Measurements from ENCODE around the gene NUP214.
"Not testable (repeated sequence)": the region's sequence is repeated elsewhere in the genome, so short reads cannot be mapped to it uniquely, and the experiment has no call there.

NUP214 gene

GRCh38 chr9:131201856-131202255, 76.5 kb downstream of the NUP214 start:
- no peak overlapping the region for H3K4me3 ChIP-seq (ENCODE audit: low read depth, low read length)
- H3K4me1 ChIP-seq (ENCODE audit: control insufficient read depth, insufficient read depth, low read length), result peaks cover 22% of the 10 kb centered on the region
- no peak overlapping the region for H3K9ac ChIP-seq (ENCODE audit: low read depth, low read length)
- H3K27ac ChIP-seq (ENCODE audit: low read depth, low read length), result no peak overlapping the region
- H3K27me3 ChIP-seq (ENCODE audit: control insufficient read depth, insufficient read depth, low read length), result no peaks in the 10 kb centered on the region
- H3K9me3 ChIP-seq (ENCODE audit: control insufficient read depth, insufficient read depth, low read length), result no peaks in the 10 kb centered on the region
- peaks cover 66% of the 10 kb centered on the region for H3K36me3 ChIP-seq (ENCODE audit: control insufficient read depth, insufficient read depth, low read length)

- H3K27ac ChIP-seq (ENCODE audit: low read depth, low read length), result peak overlapping the region; percentile 63
- H3K9me3 ChIP-seq (ENCODE audit: control insufficient read depth, insufficient read depth, low read length), result no peaks in the 10 kb centered on the region
These were observed 78.2 kb downstream of the NUP214 start for GRCh38 chr9:131203431-131204218.

GRCh38 chr9:131204285-131204684, 78.9 kb downstream of the NUP214 start:
- H3K36me3 ChIP-seq (ENCODE audit: control insufficient read depth, insufficient read depth, low read length), result peaks cover 51% of the 10 kb centered on the region

More at GRCh38 chr9:131203431-131204218, 78.2 kb downstream of the NUP214 start:
- Histone ChIP-seq H3K36me3 (ENCODE audit: control insufficient read depth, insufficient read depth, low read length) (peaks cover 58% of the 10 kb centered on the region), H3K9ac (ENCODE audit: low read depth, low read length) (no peak overlapping the region), H3K4me1 (ENCODE audit: control insufficient read depth, insufficient read depth, low read length) (peaks cover 22% of the 10 kb centered on the region), H3K4me3 (ENCODE audit: low read depth, low read length) (peak overlapping the region; percentile 2; the same call in 1 of the 2 replicates), H3K27me3 (ENCODE audit: control insufficient read depth, insufficient read depth, low read length) (no peaks in the 10 kb centered on the region)

GRCh38 chr9:131206495-131206894, 81.1 kb downstream of the NUP214 start:
- Histone ChIP-seq H3K9me3 (ENCODE audit: control insufficient read depth, insufficient read depth, low read length) (no peaks in the 10 kb centered on the region), H3K4me1 (ENCODE audit: control insufficient read depth, insufficient read depth, low read length) (peaks cover 22% of the 10 kb centered on the region), H3K27me3 (ENCODE audit: control insufficient read depth, insufficient read depth, low read length) (no peaks in the 10 kb centered on the region), H3K4me3 (ENCODE audit: low read depth, low read length) (no peak overlapping the region), H3K27ac (ENCODE audit: low read depth, low read length) (no peak overlapping the region), H3K9ac (ENCODE audit: low read depth, low read length) (no peak overlapping the region), H3K36me3 (ENCODE audit: control insufficient read depth, insufficient read depth, low read length) (peaks cover 43% of the 10 kb centered on the region)

More at GRCh38 chr9:131204285-131204684, 78.9 kb downstream of the NUP214 start:
- Histone ChIP-seq H3K9ac (ENCODE audit: low read depth, low read length) (no peak overlapping the region), H3K4me1 (ENCODE audit: control insufficient read depth, insufficient read depth, low read length) (peaks cover 22% of the 10 kb centered on the region), H3K4me3 (ENCODE audit: low read depth, low read length) (peak overlapping the region; percentile 2), H3K27ac (ENCODE audit: low read depth, low read length) (peak overlapping the region; percentile 63), H3K9me3 (ENCODE audit: control insufficient read depth, insufficient read depth, low read length) (no peaks in the 10 kb centered on the region), H3K27me3 (ENCODE audit: control insufficient read depth, insufficient read depth, low read length) (no peaks in the 10 kb centered on the region)

- H3K4me3 ChIP-seq (ENCODE audit: low read depth, low read length); H3K27me3 ChIP-seq (ENCODE audit: control insufficient read depth, insufficient read depth, low read length); H3K9me3 ChIP-seq (ENCODE audit: control insufficient read depth, insufficient read depth, low read length); H3K27ac ChIP-seq (ENCODE audit: low read depth, low read length); H3K9ac ChIP-seq (ENCODE audit: low read depth, low read length); H3K4me1 ChIP-seq (ENCODE audit: control insufficient read depth, insufficient read depth, low read length): not testable (repeated sequence)
- peaks cover 23% of the 10 kb centered on the region for H3K36me3 ChIP-seq (ENCODE audit: control insufficient read depth, insufficient read depth, low read length)
These were observed 86.5 kb downstream of the NUP214 start for GRCh38 chr9:131211920-131212319.

- H3K9ac ChIP-seq (ENCODE audit: low read depth, low read length), result no peak overlapping the region
- H3K36me3 ChIP-seq (ENCODE audit: control insufficient read depth, insufficient read depth, low read length), result peaks cover 31% of the 10 kb centered on the region
- H3K27ac ChIP-seq (ENCODE audit: low read depth, low read length), result no peak overlapping the region
- no peak overlapping the region for H3K4me3 ChIP-seq (ENCODE audit: low read depth, low read length)
- H3K9me3 ChIP-seq (ENCODE audit: control insufficient read depth, insufficient read depth, low read length), result no peaks in the 10 kb centered on the region
- no peaks in the 10 kb centered on the region for H3K4me1 ChIP-seq (ENCODE audit: control insufficient read depth, insufficient read depth, low read length)
- no peaks in the 10 kb centered on the region for H3K27me3 ChIP-seq (ENCODE audit: control insufficient read depth, insufficient read depth, low read length)
These were observed 89.0 kb downstream of the NUP214 start for GRCh38 chr9:131214286-131214856.

- H3K9ac ChIP-seq (ENCODE audit: low read depth, low read length), result no peak overlapping the region
- no peaks in the 10 kb centered on the region for H3K9me3 ChIP-seq (ENCODE audit: control insufficient read depth, insufficient read depth, low read length)
- H3K36me3 ChIP-seq (ENCODE audit: control insufficient read depth, insufficient read depth, low read length), result peaks cover 29% of the 10 kb centered on the region
- no peak overlapping the region for H3K27ac ChIP-seq (ENCODE audit: low read depth, low read length)
- H3K4me3 ChIP-seq (ENCODE audit: low read depth, low read length), result no peak overlapping the region
- no peaks in the 10 kb centered on the region for H3K27me3 ChIP-seq (ENCODE audit: control insufficient read depth, insufficient read depth, low read length)
- peaks cover 4% of the 10 kb centered on the region; the same call in 1 of the 2 replicates for H3K4me1 ChIP-seq (ENCODE audit: control insufficient read depth, insufficient read depth, low read length)
These were observed 89.5 kb downstream of the NUP214 start for GRCh38 chr9:131214876-131215275.

- no peak overlapping the region for H3K4me3 ChIP-seq (ENCODE audit: low read depth, low read length)
- peaks cover 16% of the 10 kb centered on the region for H3K4me1 ChIP-seq (ENCODE audit: control insufficient read depth, insufficient read depth, low read length)
- H3K36me3 ChIP-seq (ENCODE audit: control insufficient read depth, insufficient read depth, low read length), result peaks cover 24% of the 10 kb centered on the region
These were observed 91.4 kb downstream of the NUP214 start for GRCh38 chr9:131216806-131217205.

GRCh38 chr9:131217331-131218031, 92.1 kb downstream of the NUP214 start:
- peaks cover 24% of the 10 kb centered on the region for H3K36me3 ChIP-seq (ENCODE audit: control insufficient read depth, insufficient read depth, low read length)
- no peak overlapping the region for H3K9ac ChIP-seq (ENCODE audit: low read depth, low read length)
- no peak overlapping the region for H3K4me3 ChIP-seq (ENCODE audit: low read depth, low read length)
- H3K27ac ChIP-seq (ENCODE audit: low read depth, low read length), result no peak overlapping the region
- peaks cover 16% of the 10 kb centered on the region for H3K4me1 ChIP-seq (ENCODE audit: control insufficient read depth, insufficient read depth, low read length)
- no peaks in the 10 kb centered on the region for H3K9me3 ChIP-seq (ENCODE audit: control insufficient read depth, insufficient read depth, low read length)
- H3K27me3 ChIP-seq (ENCODE audit: control insufficient read depth, insufficient read depth, low read length), result no peaks in the 10 kb centered on the region

More at GRCh38 chr9:131216806-131217205, 91.4 kb downstream of the NUP214 start:
- Histone ChIP-seq H3K9me3 (ENCODE audit: control insufficient read depth, insufficient read depth, low read length) (no peaks in the 10 kb centered on the region), H3K27me3 (ENCODE audit: control insufficient read depth, insufficient read depth, low read length) (no peaks in the 10 kb centered on the region), H3K27ac (ENCODE audit: low read depth, low read length) (no peak overlapping the region), H3K9ac (ENCODE audit: low read depth, low read length) (no peak overlapping the region)

- Histone ChIP-seq H3K4me1 (ENCODE audit: control insufficient read depth, insufficient read depth, low read length) (peaks cover 16% of the 10 kb centered on the region), H3K27me3 (ENCODE audit: control insufficient read depth, insufficient read depth, low read length) (no peaks in the 10 kb centered on the region), H3K9me3 (ENCODE audit: control insufficient read depth, insufficient read depth, low read length) (no peaks in the 10 kb centered on the region), H3K9ac (ENCODE audit: low read depth, low read length) (no peak overlapping the region), H3K4me3 (ENCODE audit: low read depth, low read length) (no peak overlapping the region), H3K36me3 (ENCODE audit: control insufficient read depth, insufficient read depth, low read length) (peaks cover 28% of the 10 kb centered on the region), H3K27ac (ENCODE audit: low read depth, low read length) (no peak overlapping the region)
These were observed 93.0 kb downstream of the NUP214 start for GRCh38 chr9:131218370-131218769.

- peak overlapping the region; percentile 44 for H3K27ac ChIP-seq (ENCODE audit: low read depth, low read length)
- no peak overlapping the region for H3K4me3 ChIP-seq (ENCODE audit: low read depth, low read length)
- no peaks in the 10 kb centered on the region for H3K9me3 ChIP-seq (ENCODE audit: control insufficient read depth, insufficient read depth, low read length)
- H3K27me3 ChIP-seq (ENCODE audit: control insufficient read depth, insufficient read depth, low read length), result no peaks in the 10 kb centered on the region
- no peak overlapping the region for H3K9ac ChIP-seq (ENCODE audit: low read depth, low read length)
- H3K4me1 ChIP-seq (ENCODE audit: control insufficient read depth, insufficient read depth, low read length), result peaks cover 16% of the 10 kb centered on the region
- peaks cover 31% of the 10 kb centered on the region for H3K36me3 ChIP-seq (ENCODE audit: control insufficient read depth, insufficient read depth, low read length)
These were observed 95.1 kb downstream of the NUP214 start for GRCh38 chr9:131220485-131220884.

All from HUES48 (cell line).